SHP77 (cell line): ENCODE data around the gene VPS45.
"Not testable (repeated sequence)": the region's sequence is repeated elsewhere in the genome, so short reads cannot be mapped to it uniquely, and the experiment has no call there.

Experiments
- DNase-seq, 2 experiments: peaks; one replicate each; lab custom pipeline; 2025; lab: John Stamatoyannopoulos, UW

Gene VPS45

GRCh38 chr1:150160964-150161621 is 93.5 kb downstream of the VPS45 start:
- no peak for DNase-seq

- peak in 1 of 2 experiments; percentile 10 for DNase-seq
These were observed 94.4 kb downstream of the VPS45 start for GRCh38 chr1:150161747-150162581.

- no peak for DNase-seq
These were observed 94.9 kb downstream of the VPS45 start for GRCh38 chr1:150162582-150162861.

- DNase-seq: peak; percentile 84 to 86
These were observed 95.5 kb downstream of the VPS45 start for GRCh38 chr1:150162862-150163706.

DNA sequence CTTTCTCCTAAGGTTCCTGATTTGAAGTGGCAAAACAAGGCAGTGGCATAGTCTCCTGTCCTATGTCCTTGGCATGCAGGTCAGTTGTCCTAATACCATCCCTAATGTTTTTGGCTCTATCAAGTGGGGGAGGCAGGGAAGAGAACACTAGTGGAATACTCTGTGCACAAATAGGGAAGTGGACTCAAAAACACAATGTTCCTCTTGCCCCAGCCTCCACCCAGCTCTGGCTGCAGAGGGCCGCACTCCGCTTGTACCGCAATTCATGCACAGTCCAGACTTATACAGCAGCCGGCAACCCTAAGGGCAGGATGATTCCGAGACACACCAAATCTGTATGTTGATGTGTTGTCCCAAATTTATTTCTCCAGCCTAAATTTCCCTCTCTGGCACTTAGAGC is 96.6 kb downstream of the VPS45 start:
- DNase-seq: no peak

- DNase-seq: no peak
These were observed 97.2 kb downstream of the VPS45 start for GRCh38 chr1:150164779-150165178.

DNA sequence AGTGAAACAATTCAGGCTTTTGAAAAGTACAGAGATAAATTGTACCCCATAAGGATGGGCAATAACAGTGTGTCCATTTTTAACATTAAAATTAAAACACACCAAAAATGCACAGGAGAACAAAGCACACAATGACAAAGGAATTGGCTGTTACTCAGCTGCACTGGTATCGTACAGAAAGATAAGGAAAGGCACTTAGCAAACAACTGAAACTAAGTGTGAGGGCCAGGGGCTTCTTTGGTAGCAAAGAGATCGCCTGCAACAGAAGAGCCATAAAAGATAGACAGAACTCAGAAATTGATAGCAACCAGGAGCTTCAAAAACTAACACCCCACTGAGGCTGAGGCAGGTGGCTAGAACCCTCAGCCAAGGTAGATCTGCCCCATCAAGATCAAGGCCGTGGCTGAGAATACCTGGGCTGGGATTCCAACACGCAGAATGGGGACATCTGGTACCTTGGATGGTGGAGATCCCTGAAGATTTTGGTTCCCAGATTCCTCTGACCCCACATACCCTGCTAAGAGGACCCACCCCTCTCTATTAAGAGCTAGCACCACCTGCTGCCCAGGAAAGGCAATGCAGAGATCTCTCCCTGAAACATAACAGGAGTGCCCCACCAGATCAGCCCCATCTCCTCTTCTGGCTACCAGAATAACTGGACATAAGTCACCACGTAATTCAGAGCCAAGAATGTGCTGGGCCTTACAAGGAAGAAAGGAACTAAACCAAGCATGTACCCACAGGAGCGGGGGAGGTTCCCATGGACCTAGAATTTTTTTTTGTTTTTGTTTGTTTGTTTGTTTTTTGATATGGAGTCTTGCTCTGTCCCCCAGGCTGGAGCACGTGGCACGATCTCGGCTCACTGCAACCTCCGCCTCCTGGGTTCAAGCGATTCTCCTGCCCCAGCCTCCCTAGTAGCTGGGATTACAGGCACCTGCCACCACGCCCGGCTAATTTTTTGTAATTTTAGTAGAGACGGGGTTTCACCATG is 98.3 kb downstream of the VPS45 start:
- DNase-seq: peak; percentile 70 to 76

GRCh38 chr1:150168960-150169601 is 101.5 kb downstream of the VPS45 start:
- DNase-seq: peak; percentile 74 to 77

GRCh38 chr1:150171801-150172200 is 104.2 kb downstream of the VPS45 start:
- DNase-seq: no peak

DNA sequence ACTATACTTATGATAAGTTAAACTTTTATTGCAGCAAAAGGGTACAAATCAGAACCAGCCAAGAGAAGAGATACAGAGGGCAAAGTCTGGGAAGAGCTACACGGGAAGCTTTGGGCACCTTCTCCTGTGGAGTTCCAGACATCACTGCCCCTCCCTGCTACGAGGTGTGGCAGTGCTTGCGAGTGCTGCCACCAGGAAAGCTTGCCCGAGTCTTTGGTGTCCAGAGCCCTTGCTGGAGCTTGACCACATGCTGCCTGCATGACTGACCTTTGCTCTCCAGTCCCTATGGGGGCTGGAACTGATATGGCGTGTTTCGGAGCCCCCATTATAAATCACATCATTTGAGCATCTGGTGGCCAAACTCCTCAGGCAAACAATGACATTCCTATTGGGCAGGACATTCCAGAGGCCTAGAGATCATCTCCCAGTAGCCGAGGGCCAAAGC is 105.6 kb downstream of the VPS45 start:
- DNase-seq: no peak

- no peak for DNase-seq
These were observed 109.0 kb downstream of the VPS45 start for GRCh38 chr1:150176593-150176992.

DNA sequence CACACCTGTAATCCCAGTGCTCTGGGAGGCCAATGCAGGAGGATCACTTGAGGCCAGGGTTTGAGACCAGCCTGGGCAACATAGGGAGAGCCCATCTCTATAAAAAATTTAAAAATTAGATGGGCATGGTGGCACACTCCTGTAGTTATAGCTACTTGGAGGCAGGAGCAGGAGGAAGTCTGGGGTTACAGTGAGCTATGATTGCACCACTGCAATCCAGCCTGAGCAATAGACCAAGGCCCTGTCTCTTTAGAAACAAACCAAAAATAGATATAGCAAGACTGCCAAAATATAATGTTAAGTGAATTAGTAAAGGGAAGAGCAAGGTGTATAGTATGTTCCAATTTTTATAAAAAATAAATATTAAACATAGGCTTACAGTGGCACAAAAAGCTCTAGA is 111.0 kb downstream of the VPS45 start:
- DNase-seq: no peak

DNA sequence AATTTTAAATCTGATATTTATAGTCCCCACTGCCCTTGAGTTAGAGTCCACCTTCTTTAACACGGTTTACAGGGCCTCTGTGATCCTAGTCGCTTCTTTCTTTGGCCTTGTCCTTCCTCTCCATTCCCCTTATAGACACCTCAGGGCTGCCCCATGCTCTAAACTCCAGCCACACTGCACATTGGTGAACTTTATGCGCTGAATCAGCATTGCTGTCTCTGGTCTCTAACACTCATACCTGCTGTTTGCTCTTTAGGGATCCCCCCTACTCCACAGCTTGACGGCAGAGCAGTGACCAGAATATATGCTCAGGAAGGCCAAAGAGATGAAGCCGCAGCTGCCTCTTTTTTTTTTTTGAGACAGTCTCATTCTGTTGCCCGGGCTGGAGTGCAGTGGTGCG is 112.3 kb downstream of the VPS45 start:
- DNase-seq: no peak

DNA sequence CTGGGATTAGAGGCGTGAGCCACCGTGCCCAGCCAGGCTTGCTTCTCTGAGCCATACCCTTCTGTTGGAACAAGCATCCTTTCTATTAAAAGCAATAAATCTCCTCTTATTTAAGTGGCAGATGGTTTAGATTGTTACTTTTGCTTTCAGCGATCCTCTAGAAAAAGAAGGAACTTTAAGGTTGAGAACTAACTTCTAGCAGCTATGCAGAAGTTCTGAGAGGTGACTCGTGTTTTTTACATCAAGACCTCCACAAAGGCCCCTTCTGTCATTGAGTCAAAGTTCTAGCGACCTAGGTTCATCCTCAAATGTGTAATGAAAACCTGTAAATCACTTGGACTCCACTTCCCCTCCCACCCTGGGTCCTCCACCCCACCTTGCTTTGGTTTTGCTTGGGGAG is 112.9 kb downstream of the VPS45 start:
- DNase-seq: no peak

DNA sequence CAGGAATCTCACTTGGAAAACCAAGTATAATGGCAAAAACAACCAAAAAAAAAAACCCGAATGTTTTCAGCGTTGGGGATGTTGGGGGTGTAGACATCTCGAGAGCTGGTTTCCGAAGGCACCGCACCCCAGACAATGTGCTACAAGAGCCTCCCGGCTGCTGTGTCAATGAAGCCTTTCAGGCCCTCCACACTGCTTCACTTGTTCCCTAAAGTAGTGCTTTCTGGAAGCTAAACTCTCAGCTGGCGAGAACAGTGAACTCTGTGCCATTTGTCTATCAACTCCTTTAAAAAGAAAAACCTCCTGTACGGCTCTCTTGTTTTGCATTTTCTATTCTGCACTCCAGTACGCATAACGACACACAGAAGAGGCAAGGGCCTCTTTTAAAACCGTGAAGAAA is 114.7 kb downstream of the VPS45 start:
- no peak for DNase-seq

DNA sequence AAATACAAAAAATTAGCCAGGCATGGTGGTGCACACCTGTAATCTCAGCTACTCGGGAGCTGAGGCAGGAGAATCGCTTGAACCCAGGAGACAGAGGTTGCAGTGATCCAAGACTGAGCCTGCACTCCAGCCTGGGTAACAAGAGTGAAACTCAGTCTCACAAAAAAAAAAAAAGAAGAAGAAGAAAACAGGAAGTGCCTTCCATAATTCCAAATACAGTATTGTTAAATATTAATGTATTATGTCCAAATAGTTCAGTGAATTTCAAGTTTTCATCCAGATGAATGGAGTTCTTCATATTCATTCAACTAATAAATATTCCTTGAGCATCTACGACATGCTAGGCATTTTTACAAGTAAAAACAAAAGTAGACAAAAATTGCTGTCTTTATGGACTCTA is 115.5 kb downstream of the VPS45 start:
- no peak for DNase-seq

- no peak for DNase-seq
These were observed 117.9 kb downstream of the VPS45 start for GRCh38 chr1:150185481-150185880.

DNA sequence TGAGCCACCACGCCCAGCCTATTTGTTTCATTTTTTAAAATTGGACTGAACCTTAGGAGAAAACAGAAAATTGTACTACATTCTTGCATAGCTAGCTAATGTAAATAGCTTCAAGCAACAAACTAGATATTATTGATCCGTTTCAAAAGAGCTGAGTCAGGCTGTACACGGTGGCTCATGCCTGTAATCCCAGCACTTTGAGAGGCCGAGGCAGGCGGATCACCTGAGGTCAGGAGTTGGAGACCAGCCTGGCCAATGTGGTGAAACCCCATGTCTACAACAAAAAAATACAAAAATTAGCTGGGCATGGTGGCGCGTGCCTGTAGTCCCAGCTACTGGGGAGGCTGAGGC is 118.8 kb downstream of the VPS45 start:
- DNase-seq: not testable (repeated sequence)

DNA sequence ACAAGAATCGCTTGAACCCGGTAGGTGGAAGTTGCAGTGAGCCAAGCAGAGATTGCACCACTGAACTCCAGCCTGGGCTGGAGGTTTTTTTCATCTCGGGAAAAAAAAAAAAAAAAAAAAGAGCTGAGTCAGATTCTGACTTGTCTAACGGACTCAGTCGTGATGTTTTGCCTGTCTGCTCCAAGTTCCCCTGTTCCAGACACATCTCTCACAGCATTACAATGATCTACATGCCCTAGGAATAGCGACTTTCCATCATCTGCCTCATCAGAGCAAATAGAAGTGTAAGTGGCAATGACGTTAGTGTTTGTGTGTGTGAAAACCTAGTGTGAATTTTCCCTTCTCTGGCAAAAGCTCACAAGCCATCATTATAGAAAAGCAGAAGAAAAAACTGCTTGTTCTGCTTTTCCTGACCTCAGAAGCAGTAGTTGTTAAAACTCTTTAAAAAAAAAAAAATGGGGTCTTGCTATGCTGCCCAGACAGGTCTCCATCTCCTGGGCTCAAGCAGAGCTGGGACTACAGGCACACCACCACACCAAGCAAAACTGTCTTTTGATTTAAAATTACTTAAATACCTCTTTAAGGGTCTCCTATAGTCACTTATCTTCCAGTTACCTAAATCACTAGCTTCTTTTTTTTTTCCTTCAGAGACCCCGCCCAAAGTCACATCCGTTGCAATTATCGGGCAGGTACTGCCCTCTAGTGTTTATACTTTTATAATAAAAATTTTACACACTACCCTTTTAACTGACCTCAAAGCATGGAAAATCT is 119.4 kb downstream of the VPS45 start:
- DNase-seq: peak; percentile 66 to 80

DNA sequence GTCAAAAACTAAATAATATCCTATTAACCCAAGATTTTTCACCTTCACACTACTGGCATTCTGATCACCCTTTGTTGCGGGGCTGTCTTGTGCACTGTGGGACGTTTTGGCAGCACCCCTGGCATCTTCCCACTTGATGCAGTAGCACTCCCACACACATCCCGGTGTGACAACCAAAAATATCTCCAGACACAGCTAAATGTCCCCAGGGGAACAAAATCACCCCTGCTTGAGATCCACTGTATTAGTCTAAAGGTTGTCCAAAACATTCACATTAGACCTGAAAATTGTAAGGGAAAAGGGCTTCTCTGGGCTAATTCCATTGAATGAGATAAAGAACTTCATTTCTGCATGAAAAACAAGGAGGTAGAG is 120.0 kb downstream of the VPS45 start:
- DNase-seq: no peak
